CD14-positive monocyte (primary cell): ENCODE results near the gene HEXA. TPM values are rescaled to one million over a fixed set of nuclear protein-coding genes. Genes with fewer than 3 reads are reported as not detected.
A peak's percentile ranks its signal among the peaks of the same experiment; 100 is the strongest.

Source experiments
- DNase-seq, 3 donors: peaks; one replicate each; pipeline ENCODE4 v3.0.0-alpha.2; 2011 to 2022
- H2AFZ ChIP-seq: 2 replicates; pipeline ENCODE4 v1.6.0; 2012; ENCODE audit warnings: mild to moderate bottlenecking, low read depth, low read length, inconsistent platforms; ENCODE audit not compliant: insufficient read depth, poor library complexity, severe bottlenecking
- H3K27ac ChIP-seq, 2 donors: 1 replicate in 1 of 2; 2 replicates in 1 of 2; pipeline ENCODE4 v1.5.1; 2012 to 2013; ENCODE audit warnings: low read length in 2 of 2, control low read depth in 1 of 2, inconsistent platforms in 1 of 2, low read depth in 1 of 2, mild to moderate bottlenecking in 1 of 2
- H3K27me3 ChIP-seq, 2 donors: one replicate each; pipeline versions ENCODE4 v1.6.0 to v1.6.1; 2011 to 2013; ENCODE audit warnings: low read length in 2 of 2; ENCODE audit not compliant: control insufficient read depth in 2 of 2, insufficient read depth in 2 of 2
- H3K36me3 ChIP-seq, 2 donors: replicated peaks in 1 of 2; 1 replicate in 1 of 2; 2 replicates in 1 of 2; pipeline versions ENCODE4 v1.5.1 to v1.6.1; 2012 to 2013; ENCODE audit warnings: low read length in 2 of 2, control low read depth in 1 of 2, inconsistent platforms in 1 of 2, mild to moderate bottlenecking in 1 of 2; ENCODE audit not compliant: insufficient read depth in 2 of 2, control insufficient read depth in 1 of 2
- H3K4me1 ChIP-seq, 2 donors: 1 replicate in 1 of 2; 2 replicates in 1 of 2; pipeline versions ENCODE4 v1.5.1 to v1.6.1; 2012 to 2013; ENCODE audit warnings: low read length in 2 of 2, control low read depth in 1 of 2, inconsistent platforms in 1 of 2, mild to moderate bottlenecking in 1 of 2, moderate library complexity in 1 of 2; ENCODE audit not compliant: insufficient read depth in 2 of 2, control insufficient read depth in 1 of 2
- H3K4me2 ChIP-seq: replicated peaks from 2 replicates; pipeline ENCODE3; 2012; ENCODE audit warnings: low read length, moderate library complexity, mild to moderate bottlenecking; ENCODE audit not compliant: poor library complexity, severe bottlenecking; ENCODE audit errors: extremely low read depth
- H3K4me3 ChIP-seq, 3 experiments: fragments of 200-600 bp in 1 of 3; sonication (generic) in 1 of 3; replicated peaks in 1 of 3; 1 replicate in 2 of 3; 2 replicates in 1 of 3; pipeline ENCODE4 v1.5.1; 2011 to 2013; ENCODE audit warnings: low read length in 3 of 3, mild to moderate bottlenecking in 3 of 3, control low read depth in 2 of 3, low read depth in 2 of 3, inconsistent platforms in 1 of 3, moderate library complexity in 1 of 3
- H3K79me2 ChIP-seq: 2 replicates; pipeline ENCODE4 v1.6.0; 2012; ENCODE audit warnings: mild to moderate bottlenecking, control low read depth, inconsistent platforms, low read length, moderate library complexity; ENCODE audit not compliant: insufficient read depth
- H3K9ac ChIP-seq: 2 replicates; pipeline ENCODE4 v1.6.0; 2017; ENCODE audit warnings: low read length, mild to moderate bottlenecking; ENCODE audit not compliant: insufficient read depth, poor library complexity, severe bottlenecking
- H3K9me3 ChIP-seq, 2 donors: replicated peaks in 1 of 2; 1 replicate in 1 of 2; 2 replicates in 1 of 2; pipeline versions ENCODE4 v1.5.1 to v1.6.1; 2012 to 2013; ENCODE audit warnings: low read length in 2 of 2, control low read depth in 1 of 2; ENCODE audit not compliant: control insufficient read depth in 1 of 2, insufficient read depth in 1 of 2
- H4K20me1 ChIP-seq: 2 replicates; pipeline ENCODE4 v1.6.0; 2012; ENCODE audit warnings: mild to moderate bottlenecking, low read length, control low read depth, moderate library complexity; ENCODE audit not compliant: insufficient read depth
- H3K27ac Mint-ChIP-seq, 7 donors: one replicate each; pipeline ENCODE4 v1.8.0; 2020; ENCODE audit warnings: mild to moderate bottlenecking in 7 of 7, mixed read lengths in 7 of 7, moderate library complexity in 6 of 7, inconsistent platforms in 2 of 7
- H3K27me3 Mint-ChIP-seq, 3 donors: one replicate each; pipeline ENCODE4 v1.8.0; 2021 to 2022; ENCODE audit warnings: low read depth in 3 of 3, mild to moderate bottlenecking in 3 of 3, mixed read lengths in 3 of 3, moderate library complexity in 3 of 3, inconsistent platforms in 1 of 3
- H3K36me3 Mint-ChIP-seq, 2 donors: one replicate each; pipeline ENCODE4 v1.8.0; 2020; ENCODE audit warnings: mixed read lengths in 2 of 2, inconsistent platforms in 1 of 2, mild to moderate bottlenecking in 1 of 2
- H3K4me1 Mint-ChIP-seq: one replicate; pipeline ENCODE4 v1.8.0; 2020; ENCODE audit warnings: mild to moderate bottlenecking, mixed read lengths
- H3K4me3 Mint-ChIP-seq, 2 donors: one replicate each; pipeline ENCODE4 v1.8.0; 2020; ENCODE audit warnings: mild to moderate bottlenecking in 2 of 2, mixed read lengths in 2 of 2, moderate library complexity in 1 of 2
- H3K9me3 Mint-ChIP-seq, 7 donors: one replicate each; pipeline ENCODE4 v1.8.0; 2020 to 2022; ENCODE audit warnings: mixed read lengths in 7 of 7, mild to moderate bottlenecking in 6 of 7, moderate library complexity in 6 of 7, inconsistent platforms in 2 of 7
- CTCF ChIP-seq: fragments of 200-600 bp; IDR thresholded peaks from one replicate; pipeline ENCODE4 v1.8.0; 2022; ENCODE audit warnings: antibody characterized with exemption, mild to moderate bottlenecking
- WGBS: methylation state at CpG from one replicate; pipeline ENCODE4 v1.1.5; 2013; ENCODE audit warnings: missing lambda C conversion rate; ENCODE audit not compliant: insufficient coverage; 5-methylcytosine and 5-hydroxymethylcytosine counted together
- intact Hi-C, 2 donors: fragments of 100-400 bp; cut with micrococcal nuclease; formaldehyde crosslinking; loops; one replicate each; pipeline versions ENCODE4 v1.15.0 to v1.15.1; 2023
- polyA plus RNA-seq, 3 donors: library from polyadenylated mRNA; depleted of rRNA in 1 of 3; unstranded in 2 of 3; stranded (reverse) in 1 of 3; fragments of 300-500 nt in 2 of 3; fragments of >200 nt in 1 of 3; fragmentation: Illumina TruSeq in 2 of 3; gene quantifications; 1 replicate in 2 of 3; 2 replicates in 1 of 3; pipeline ENCODE4 v1.2.3, GENCODE V29; 2012 to 2021

Gene HEXA
- polyA plus RNA-seq, 3 donors = 164 to 192 (median 186) TPM

- 40% methylated on average over 3 of the region's 10 CpGs for WGBS
- H2AFZ ChIP-seq = no peak overlapping the region
- Mint-ChIP-seq H3K9me3 (no peaks in the 10 kb centered on the region), H3K36me3 (no peaks in the 10 kb centered on the region), H3K27ac (peak overlapping the region in 5 of 7 donors; percentile 44 to 88 (median 84)), H3K4me3 (no peak overlapping the region), H3K27me3 (peaks cover 2 to 4% (median 2%) of the 10 kb centered on the region in 3 donors), H3K4me1 (peaks cover 14% of the 10 kb centered on the region)
- H3K9ac ChIP-seq = no peak overlapping the region
- peaks cover 8 to 10% of the 10 kb centered on the region in 2 donors for H3K4me1 ChIP-seq
- no peaks in the 10 kb centered on the region for H3K27me3 ChIP-seq
- no peaks in the 10 kb centered on the region for H3K36me3 ChIP-seq
- H3K4me3 ChIP-seq = no peak overlapping the region
- no peak overlapping the region for H3K27ac ChIP-seq
- no peaks in the 10 kb centered on the region for H3K9me3 ChIP-seq
- intact Hi-C loops = no loop called here
- no peak overlapping the region for H3K4me2 ChIP-seq
- DNase-seq = peak; percentile 63 to 78 (median 69)
- no peak for TF ChIP-seq CTCF
- no peaks in the 10 kb centered on the region for H3K79me2 ChIP-seq
- no peaks in the 10 kb centered on the region for H4K20me1 ChIP-seq
Observed at GRCh38 chr15:72306211-72306785, 69.5 kb downstream of the HEXA start.

GRCh38 chr15:72304596-72304995 is 71.2 kb downstream of the HEXA start:
- Histone ChIP-seq H3K4me1 (peaks cover 8 to 10% of the 10 kb centered on the region in 2 donors), H2AFZ (no peak overlapping the region), H3K9ac (no peak overlapping the region), H3K9me3 (no peaks in the 10 kb centered on the region), H4K20me1 (no peaks in the 10 kb centered on the region), H3K27ac (no peak overlapping the region), H3K4me2 (no peak overlapping the region), H3K36me3 (no peaks in the 10 kb centered on the region), H3K4me3 (no peak overlapping the region), H3K79me2 (no peaks in the 10 kb centered on the region), H3K27me3 (no peaks in the 10 kb centered on the region)
- no peak for DNase-seq
- Mint-ChIP-seq H3K4me1 (peaks cover 14% of the 10 kb centered on the region), H3K27ac (no peak overlapping the region), H3K27me3 (peaks cover 0 to 4% (median 2%) of the 10 kb centered on the region in 3 donors), H3K4me3 (no peak overlapping the region), H3K9me3 (no peaks in the 10 kb centered on the region), H3K36me3 (no peaks in the 10 kb centered on the region)
- WGBS = 100% methylated on average over 3 of the region's 7 CpGs
- TF ChIP-seq CTCF = no peak
- intact Hi-C loops = no loop called here
